Fibroblast of mammary gland (primary cell): Measurements from ENCODE around the gene CSMD2.
A peak's percentile ranks its signal among the peaks of the same experiment; 100 is the strongest.

Source experiments
- DNase-seq: peaks from one replicate; pipeline ENCODE4 v3.0.0-alpha.2; 2010; ENCODE audit warnings: low read depth
- H3K4me3 ChIP-seq: 2 replicates; pipeline ENCODE4 v1.5.1; 2011; ENCODE audit warnings: low read depth, mild to moderate bottlenecking, low read length, moderate library complexity; ENCODE audit not compliant: control insufficient read depth
- TF ChIP-seq, protein P1 (sequence below): conservative IDR thresholded peaks from 2 replicates; pipeline ENCODE4 v1.5.1; 2011; ENCODE audit warnings: low read depth, low read length, inconsistent platforms; ENCODE audit not compliant: control insufficient read depth, insufficient read depth

CSMD2 gene

DNA sequence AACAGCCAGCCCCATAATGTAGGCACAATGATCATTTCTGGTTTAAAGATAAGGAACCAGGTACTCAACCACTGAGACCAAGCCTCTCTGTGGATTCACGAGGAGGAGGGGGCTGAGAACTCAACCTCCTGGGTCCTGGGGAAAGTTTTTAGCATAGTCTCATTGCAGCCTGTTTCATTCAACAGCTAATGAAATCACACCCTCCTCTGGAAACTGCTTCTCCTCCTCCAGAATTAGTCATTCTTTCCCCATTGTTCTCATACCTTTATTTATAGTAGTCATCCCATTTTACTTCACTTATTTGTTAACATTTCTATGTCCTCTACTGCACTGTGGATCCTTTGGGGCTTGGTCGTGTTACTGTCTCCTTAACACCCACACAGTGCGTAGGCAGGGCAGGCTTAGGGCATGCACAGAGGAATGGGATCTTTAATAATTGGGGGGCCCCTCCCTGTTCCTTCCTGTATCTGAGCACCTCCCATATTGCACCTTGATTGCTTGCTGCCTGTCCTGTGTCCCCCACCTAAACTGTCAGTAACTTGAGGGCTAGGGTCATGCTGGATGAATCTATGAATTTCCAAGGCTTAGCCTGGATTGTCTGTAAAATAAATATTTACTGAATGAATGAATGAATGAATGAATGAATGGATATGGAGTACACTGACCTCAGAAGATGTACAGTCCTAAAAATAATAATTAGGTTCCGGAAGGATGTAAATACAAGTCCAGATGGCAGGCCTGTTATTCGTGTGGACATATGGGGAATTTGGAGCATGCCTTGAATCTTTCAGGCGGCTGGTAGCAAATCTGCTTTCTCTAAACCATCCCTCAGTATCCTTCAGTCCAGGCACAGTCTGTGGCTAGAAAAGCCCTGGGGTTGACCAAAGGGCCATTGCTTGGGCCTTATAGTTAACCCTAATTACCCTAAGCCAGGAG, 455.0 kb downstream of the CSMD2 start:
- TF ChIP-seq, protein P1, sequence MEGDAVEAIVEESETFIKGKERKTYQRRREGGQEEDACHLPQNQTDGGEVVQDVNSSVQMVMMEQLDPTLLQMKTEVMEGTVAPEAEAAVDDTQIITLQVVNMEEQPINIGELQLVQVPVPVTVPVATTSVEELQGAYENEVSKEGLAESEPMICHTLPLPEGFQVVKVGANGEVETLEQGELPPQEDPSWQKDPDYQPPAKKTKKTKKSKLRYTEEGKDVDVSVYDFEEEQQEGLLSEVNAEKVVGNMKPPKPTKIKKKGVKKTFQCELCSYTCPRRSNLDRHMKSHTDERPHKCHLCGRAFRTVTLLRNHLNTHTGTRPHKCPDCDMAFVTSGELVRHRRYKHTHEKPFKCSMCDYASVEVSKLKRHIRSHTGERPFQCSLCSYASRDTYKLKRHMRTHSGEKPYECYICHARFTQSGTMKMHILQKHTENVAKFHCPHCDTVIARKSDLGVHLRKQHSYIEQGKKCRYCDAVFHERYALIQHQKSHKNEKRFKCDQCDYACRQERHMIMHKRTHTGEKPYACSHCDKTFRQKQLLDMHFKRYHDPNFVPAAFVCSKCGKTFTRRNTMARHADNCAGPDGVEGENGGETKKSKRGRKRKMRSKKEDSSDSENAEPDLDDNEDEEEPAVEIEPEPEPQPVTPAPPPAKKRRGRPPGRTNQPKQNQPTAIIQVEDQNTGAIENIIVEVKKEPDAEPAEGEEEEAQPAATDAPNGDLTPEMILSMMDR, result no peak
- no peak overlapping the region for H3K4me3 ChIP-seq
- DNase-seq, result peak; percentile 13

DNA sequence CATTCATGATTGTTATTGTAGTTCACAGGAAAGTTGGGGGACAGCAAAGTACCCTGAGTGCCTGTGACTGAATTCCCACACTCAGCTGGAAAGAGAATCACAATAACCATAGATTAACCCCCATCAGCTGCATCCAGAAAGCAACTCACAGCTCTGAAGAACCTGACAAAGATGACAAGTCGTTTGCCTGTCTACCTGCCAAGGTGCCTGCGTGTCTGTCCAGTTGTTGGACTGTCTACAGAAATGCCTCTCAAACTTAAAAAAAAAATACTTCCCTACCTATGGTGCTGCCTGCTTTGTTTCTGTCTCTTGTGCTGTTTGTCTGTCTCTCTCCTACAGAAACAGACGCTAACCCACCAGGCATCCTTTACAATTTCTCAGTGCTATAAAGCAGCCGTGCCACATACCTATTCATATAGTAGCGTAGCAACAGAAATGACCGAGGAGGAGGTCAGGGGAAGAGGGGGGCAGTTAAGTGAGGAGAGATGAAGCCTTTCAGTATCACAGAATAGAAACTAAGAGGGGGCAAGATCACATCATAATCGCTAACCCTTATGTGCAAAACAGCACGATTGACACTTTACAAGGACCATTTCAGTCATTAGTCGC, 455.8 kb downstream of the CSMD2 start:
- TF ChIP-seq, protein P1, result no peak
- DNase-seq, result no peak
- H3K4me3 ChIP-seq, result no peak overlapping the region

DNA sequence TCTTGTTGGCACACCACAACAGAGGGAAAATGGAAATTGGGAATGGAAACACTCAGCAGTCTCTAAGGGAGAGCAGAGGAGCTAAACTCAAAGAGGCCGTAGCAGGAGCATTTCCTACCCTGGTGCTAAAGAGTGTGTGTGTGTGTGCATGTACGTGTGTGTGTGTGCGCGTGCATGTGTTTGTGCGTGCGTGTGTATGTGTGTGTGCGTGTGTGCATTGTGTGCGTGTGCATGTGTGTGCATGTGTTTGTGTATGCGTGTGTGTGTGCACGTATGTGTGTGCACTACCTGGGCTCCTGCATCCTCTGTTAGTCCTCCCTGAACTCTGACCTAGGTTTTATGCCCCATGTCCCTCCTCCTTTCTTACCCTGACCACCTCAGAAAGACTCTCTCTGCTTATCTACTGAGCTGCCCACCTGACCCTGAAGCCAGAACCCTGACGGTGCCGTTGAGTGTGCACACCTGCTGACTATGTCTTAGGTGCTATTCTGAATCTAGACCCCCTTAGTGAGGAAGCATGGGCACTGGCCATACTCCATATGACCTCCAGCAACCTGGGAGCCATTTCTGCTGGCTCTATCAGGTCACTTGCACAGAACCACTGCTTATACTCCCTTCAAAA, 458.3 kb downstream of the CSMD2 start:
- TF ChIP-seq, protein P1, result no peak
- DNase-seq, result no peak
- no peak overlapping the region for H3K4me3 ChIP-seq

DNA sequence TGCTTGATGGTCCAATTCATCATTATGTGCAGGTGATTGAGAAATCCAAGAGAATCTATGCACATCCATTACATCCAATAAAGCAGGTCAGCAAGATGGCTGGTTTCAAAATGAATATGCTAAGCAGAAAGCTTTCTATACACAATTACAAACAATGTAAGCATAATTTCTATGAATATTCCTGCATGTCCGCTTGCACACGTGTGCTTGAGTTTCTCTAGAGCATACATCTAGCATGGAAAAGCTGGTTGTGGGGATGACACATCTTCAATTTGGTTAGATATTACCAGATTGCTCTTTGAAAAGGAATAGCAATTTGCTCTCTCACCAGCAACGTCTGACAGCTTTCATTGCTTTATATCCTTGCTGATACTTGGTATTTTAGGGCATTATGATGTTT, 461.6 kb downstream of the CSMD2 start:
- DNase-seq, result no peak
- no peak overlapping the region for H3K4me3 ChIP-seq
- TF ChIP-seq, protein P1, result no peak

DNA sequence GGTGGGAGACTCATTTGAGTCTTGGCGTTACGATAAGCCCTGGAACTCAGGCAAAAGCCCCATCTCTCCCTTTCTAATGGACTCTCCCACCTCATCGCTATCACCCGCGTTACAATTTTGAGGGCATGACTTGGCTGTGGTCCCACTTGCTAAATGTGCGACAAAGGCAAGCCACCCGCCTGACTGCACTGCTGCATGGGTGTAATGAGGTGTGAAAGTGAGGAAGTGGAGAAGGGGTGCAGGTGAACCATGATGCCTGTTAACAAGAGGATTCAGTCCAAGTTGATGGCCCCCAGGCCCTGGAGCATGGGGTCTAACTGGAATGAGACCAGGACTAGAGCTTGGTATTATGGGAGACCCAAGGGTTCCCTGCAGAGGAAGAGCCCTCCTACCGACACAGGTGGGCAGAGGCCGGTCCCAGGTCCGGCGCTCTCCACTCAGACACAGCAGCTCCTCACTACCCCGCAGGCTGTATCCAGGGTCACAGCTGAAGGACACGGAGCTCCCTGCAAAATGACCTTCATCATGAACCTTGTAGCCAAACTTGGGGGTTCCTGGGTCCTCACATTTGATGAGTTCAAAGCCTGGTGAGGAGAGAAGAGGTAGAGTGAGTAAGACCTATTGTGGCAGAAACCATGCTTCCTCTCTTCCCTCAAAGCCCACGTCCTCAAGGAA, 466.5 kb downstream of the CSMD2 start:
- no peak for DNase-seq
- H3K4me3 ChIP-seq, result no peak overlapping the region
- TF ChIP-seq, protein P1, result no peak

DNA sequence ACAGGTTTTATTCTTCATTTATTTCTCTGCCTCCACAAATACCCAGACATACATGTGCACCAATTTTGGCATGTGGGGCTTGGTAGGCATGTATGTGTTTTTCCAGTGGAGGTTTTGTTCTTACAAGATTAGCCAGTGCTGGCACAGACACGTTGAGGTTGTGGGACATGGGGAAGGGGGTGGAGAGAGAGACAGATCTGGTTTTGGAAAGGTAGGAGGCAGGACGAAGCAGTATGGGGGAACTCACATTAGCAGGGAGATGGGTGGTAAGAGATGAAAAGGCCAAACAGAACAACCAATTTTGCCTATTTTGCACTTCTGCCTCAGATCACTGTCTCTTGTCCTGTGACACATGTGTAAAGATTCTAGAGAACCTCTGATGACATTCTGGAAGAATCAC, 467.2 kb downstream of the CSMD2 start:
- DNase-seq, result no peak
- TF ChIP-seq, protein P1, result no peak
- H3K4me3 ChIP-seq, result no peak overlapping the region
